ENCODE measurements around the gene FBXL19.

DNA sequence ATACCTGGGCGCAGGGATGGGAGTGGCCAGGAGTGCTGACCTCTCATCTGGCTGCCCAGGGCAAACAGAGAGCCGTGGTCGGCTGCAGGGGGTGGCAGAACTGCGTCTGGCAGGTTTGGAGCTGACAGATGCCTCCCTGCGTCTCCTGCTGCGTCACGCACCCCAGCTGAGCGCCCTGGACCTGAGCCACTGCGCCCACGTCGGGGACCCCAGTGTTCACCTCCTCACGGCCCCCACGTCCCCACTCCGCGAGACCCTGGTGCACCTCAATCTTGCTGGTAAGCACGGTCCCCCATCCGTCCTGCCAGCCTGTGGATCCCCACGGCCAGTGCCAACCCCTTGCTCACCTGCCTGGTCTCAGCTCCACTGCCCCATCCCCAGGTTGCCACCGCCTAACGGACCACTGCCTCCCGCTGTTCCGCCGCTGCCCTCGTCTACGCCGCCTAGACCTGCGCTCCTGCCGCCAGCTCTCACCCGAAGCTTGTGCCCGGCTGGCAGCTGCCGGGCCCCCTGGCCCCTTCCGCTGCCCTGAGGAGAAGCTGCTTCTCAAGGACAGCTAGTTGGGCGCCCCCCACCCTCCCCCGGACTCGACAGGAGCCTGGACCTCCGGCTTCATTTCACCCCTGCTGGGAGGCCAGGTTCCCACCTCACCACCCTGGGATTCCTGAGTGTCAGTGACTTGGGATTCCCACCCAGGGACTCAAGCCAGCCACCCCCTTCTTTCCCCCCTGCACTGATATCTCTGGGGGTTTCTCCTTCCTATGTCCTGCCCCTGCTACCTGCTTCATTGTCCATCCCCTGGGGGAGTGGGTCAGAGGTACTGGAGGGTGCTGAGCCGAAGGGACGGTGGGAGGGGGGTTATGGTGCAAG lies 23.5 kb downstream of the FBXL19 start:
- TF ChIP-seq EZH2 (IDR thresholded peaks at IDR 0.05; ENCODE audit: insufficient read depth, poor library complexity, severe bottlenecking) (no peak), EZH2phosphoT487 (IDR thresholded peaks at IDR 0.05; ENCODE audit: insufficient read depth, low read depth) (no peak)
